ENCODE measurements around the gene KCNE3. TPM values are rescaled to one million over a fixed set of nuclear protein-coding genes. Genes with fewer than 3 reads are reported as not detected.

KCNE3 gene
- total and polyA plus RNA-seq, 10 of the 15 experiments (the other 5 are each of a cell fraction or from before 2014, with no cell fraction given) = not detected

GRCh38 chr11:74505911-74506310, 38.6 kb upstream of the KCNE3 start:
- POLR2A ChIA-PET = no interaction called here
- Histone ChIP-seq H3K79me2 (ENCODE audit: control insufficient read depth, insufficient read depth, low read length) (no peaks in the 10 kb centered on the region), H3K9ac (ENCODE audit: control insufficient read depth, insufficient read depth, low read length) (no peak overlapping the region), H4K20me1 (ENCODE audit: control insufficient read depth, insufficient read depth) (no peaks in the 10 kb centered on the region), H3K4me2 (ENCODE audit: control insufficient read depth, insufficient read depth) (no peak overlapping the region), H3K9me3 (replicated peaks; ENCODE audit: control insufficient read depth, insufficient read depth, low read length) (peaks cover 1% of the 10 kb centered on the region; the same call in 1 of the 3 replicates), H3K4me3 (no peak overlapping the region), H3K4me1 (ENCODE audit: control insufficient read depth, insufficient read depth, low read length) (no peaks in the 10 kb centered on the region), H2AFZ (ENCODE audit: control insufficient read depth, low read depth, low read length) (no peak overlapping the region), H3K27me3 (replicated peaks in 1 of 2; ENCODE audit: control insufficient read depth in 2 of 2, insufficient read depth in 2 of 2, low read length in 1 of 2) (no peaks in the 10 kb centered on the region; a peak in 1 of 4 replicates), H3K27ac (ENCODE audit: control insufficient read depth, insufficient read depth) (no peak overlapping the region), H3K36me3 (ENCODE audit: control insufficient read depth in 2 of 2, insufficient read depth in 2 of 2, low read length in 1 of 2) (no peaks in the 10 kb centered on the region)
- no peak for ATAC-seq
- intact Hi-C loops (cut with micrococcal nuclease; ENCODE audit: unreplicated experiment) (no loop called here), in situ Hi-C loops (cut with MboI) (no loop called here)
- BruUV-seq (replicated peaks) = no TSS peak
- 4% methylated on average over 4 of the region's 4 CpGs for WGBS (ENCODE audit: insufficient coverage, insufficient replicate concordance, low lambda C conversion rate, missing lambda C conversion rate)
- TF ChIP-seq NFXL1 (IDR thresholded peaks at IDR 0.05; ENCODE audit: borderline replicate concordance) (no peak), TARDBP (IDR thresholded peaks at IDR 0.05; ENCODE audit: borderline replicate concordance) (no peak), JUND (IDR thresholded peaks at IDR 0.05; ENCODE audit: low read depth, low read length) (no peak), STAT3 (IDR thresholded peaks at IDR 0.05; ENCODE audit: low read depth, low read length) (no peak), RFX5 (IDR thresholded peaks at IDR 0.05; ENCODE audit: low read depth, low read length) (no peak), MLLT1 (IDR thresholded peaks at IDR 0.05) (no peak), KDM1A (IDR thresholded peaks at IDR 0.05; ENCODE audit: borderline replicate concordance) (no peak), SMAD5 (IDR thresholded peaks at IDR 0.05; ENCODE audit: low read depth) (no peak)
- SMC1A ChIA-PET (ENCODE audit: uncharacterized antibody, unreplicated experiment) = no interaction called here
- no peak for DNase-seq (ENCODE audit: low read depth, low spot score)
- CTCF ChIA-PET = no interaction called here
- FAIRE-seq = no peak
- RAD21 ChIA-PET (ENCODE audit: unreplicated experiment) = no interaction called here
